ENCODE results near the gene UBR2. TPM values are rescaled to one million over a fixed set of nuclear protein-coding genes. Genes with fewer than 3 reads are reported as not detected.

The UBR2 gene
- 17.0 TPM for polyA plus RNA-seq (ENCODE audit: insufficient read length)

DNA sequence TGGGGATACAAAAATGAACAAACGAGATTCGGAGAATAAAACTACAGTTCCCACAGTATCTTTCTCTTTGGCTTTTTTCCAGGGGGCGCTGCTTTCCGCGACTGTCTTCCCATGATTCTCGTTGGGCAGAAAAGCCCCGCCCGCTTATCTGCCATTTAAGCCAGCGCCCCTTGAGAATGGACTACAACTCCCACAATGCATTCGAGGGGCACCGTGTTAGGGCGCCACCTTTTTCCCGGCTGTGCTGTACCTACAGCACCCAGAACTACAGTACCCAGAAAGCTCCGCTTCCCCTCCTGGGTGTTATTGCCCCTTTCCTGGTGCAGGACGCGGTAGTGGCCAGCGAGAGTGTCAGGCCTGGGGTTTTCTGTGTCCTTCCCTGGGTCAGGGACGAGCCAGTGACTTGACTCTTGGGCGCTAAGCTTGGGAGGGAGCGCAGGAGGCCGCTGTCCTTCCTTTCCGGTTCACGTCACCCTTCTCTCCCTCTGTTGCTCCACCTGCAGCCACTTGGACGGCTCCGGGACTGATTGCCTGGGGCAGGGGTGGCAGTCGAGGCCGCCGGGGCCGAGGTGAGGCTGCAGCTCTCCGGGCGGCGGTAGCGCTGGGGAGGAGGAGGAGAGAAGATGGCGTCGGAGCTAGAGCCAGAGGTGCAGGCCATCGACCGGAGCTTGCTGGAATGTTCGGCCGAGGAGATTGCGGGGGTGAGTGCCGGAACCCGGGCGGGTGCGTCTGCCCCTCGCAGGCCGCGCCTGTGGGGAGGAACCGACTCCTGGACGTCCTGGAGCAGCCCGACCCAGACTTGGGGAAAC, at the start of gene UBR2:
TSS of gene UBR2 (plus strand) at position 333 of the 809 bp plus-strand sequence. CDS start at position 624, 291 bp downstream.
- peak; percentile 96 for DNase-seq (ENCODE audit: low read depth)

DNA sequence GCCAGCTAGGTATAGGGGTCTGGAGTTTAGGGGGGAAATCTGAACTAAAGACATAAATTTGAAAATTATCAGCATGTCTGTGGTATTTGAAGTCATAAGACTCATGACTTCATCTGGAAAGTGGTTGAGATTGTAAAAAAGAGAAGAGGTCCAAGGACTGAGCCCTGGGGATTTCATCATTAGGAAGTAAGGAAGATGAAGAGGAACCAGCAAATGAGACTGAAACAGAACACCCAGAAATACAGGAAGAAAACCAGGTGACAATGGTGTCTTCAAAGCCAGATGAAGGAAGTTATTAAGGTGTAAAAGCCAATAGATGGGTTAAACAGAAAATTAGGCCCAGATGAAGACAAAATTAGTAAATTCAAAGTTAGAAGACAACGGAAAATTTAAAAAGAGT, 49.1 kb upstream of the UBR2 start:
- DNase-seq (ENCODE audit: low read depth) = no peak

DNA sequence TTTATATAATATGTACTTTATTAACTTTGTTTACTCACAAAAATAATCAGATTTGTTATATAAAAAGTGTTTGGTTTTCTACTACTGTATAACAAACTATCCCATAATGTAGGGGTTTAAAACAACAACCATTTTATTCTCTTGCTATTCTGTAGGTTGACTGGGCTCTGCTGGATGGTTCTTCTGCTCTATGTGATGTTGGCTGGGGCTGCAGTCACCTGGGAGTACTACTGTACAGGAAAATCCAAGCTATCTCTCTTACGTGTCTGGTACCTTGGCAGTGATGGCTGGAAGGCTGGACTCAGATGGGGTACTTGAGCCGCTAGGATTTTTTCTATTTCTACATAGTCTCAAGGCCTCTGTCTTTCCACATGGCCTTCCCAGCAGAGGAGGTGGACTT, 44.0 kb upstream of the UBR2 start:
- DNase-seq (ENCODE audit: low read depth) = no peak

DNA sequence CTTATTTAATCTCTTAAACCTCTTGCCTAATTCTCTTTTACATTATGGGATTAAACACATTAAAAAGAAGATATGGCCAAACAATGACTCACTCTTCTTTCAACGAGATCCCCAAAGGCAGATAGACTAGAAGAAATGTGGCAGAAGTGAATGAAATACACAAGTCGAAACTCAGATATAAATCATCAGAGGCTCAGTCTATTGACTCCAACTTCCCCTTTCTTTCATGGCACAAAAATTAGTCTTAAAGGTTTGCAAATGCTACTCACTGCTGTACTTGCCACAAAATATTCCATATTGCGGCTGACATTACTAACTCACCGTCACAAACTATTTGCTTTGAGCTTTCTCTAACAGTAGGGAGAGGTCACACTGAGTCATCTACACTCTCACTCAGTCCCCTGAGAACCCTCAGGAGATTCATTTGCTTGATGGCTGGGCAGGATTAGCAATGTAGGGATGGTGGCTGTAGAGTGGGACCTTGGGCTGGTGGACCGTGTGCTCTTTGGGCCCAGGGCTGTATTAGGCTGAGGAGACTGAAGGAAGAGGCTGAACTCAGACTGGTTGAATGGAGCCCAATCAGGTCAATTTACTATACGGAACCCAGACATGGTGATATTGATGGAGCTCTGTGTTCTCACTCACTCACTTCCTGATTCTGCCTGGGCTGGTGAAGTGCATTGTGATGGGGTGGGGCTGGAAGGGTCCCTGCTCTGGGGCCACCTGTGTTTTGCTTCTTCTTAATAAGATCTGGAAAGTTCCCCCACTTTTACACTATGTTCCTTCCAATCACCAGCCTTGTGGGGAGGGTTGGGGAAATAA, 42.8 kb upstream of the UBR2 start:
- DNase-seq (ENCODE audit: low read depth) = no peak

DNA sequence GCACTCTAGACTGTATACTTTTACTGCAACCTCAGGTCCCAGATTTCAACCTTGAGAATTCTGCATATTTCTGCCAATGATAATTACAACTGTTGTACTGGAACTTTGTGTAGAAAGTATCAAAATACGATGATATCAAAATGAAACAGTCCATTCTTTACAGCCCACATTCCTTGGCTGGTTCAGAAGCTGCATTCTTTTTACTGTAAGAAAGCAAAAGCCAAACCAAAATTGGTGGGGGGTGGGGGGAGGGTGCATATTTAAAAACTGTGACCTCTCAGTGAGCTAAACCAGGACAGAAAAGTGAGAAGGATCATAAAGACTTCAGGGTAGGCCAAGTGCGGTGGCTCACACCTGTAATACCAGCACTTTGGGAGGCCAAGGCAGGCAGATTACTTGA, 41.8 kb upstream of the UBR2 start:
- no peak for DNase-seq (ENCODE audit: low read depth)

DNA sequence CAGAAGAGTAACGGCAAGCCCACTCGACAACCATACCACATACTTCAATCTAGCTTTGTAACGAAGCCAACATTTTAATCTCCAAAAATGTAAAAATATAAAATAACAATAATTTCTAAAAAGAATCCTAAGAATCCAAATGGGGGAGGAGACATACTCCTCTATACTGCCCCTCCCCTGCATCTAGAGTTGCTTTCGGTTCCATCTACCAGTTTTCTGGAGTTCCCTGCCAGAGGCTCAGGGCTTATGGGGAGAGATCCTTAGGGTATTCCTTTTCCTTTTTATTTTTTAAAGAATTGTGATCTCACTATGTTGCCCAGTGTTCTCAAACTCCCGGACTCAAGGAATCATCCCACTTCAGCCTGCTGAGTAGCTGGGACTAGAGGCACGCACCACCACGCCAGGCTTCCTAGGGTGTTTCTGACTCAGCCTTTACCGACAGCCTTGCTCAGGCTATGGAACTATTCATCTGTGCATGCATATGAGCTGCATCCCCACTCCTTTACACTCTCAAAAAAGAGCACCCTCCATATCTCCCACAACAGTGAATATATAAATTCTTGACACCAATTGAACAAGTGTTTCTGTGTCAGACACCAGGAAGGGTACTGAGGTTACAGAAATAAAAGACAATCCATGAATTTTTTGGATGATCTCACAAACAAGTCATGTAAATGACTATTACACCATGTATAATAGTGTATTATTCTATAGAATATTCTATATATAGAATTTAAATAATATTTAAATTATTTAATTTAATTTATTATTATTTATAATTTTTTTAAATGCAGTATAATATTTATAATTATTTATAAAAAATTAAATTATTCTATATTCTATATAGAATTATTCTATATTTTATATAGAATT, 40.7 kb upstream of the UBR2 start:
- DNase-seq (ENCODE audit: low read depth) = no peak

DNA sequence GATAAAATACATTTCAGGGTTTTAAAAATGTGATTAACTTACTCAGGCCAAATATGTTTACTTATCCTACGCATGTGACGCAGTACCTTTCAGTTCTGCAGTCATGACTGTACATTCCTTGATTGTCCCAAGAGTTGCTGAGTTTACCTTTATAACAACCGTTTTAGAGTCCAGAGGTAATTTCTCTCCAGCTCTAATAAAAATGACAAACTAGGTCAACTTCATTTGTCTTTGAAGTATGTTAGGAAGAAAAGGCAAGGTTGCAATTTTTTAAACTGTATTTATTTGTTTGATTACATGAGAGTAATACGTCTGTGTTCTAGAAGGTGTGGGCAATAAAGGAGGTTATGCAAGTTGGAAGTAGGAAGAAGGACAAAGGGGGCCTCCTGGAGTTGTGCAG, 38.6 kb upstream of the UBR2 start:
- no peak for DNase-seq (ENCODE audit: low read depth)

DNA sequence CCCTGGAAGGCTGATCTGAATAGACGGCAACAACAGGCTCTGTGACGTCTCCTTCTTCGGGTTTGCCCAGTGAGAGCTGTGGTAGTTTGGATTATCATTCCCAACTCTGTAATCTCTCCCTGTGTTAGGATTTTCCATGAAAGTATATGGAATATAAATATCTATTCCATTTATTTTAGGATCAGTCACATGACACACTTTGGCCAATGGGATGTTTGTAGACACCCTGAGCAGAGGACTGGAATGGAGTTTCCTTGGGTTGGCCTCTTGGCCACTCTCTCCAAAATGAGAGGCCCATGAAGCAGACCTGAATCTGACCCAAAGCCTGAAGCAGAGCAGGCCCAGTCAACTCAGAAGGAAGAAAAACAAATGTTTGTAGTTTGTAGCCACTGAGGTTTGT, 37.2 kb upstream of the UBR2 start:
- no peak for DNase-seq (ENCODE audit: low read depth)

DNA sequence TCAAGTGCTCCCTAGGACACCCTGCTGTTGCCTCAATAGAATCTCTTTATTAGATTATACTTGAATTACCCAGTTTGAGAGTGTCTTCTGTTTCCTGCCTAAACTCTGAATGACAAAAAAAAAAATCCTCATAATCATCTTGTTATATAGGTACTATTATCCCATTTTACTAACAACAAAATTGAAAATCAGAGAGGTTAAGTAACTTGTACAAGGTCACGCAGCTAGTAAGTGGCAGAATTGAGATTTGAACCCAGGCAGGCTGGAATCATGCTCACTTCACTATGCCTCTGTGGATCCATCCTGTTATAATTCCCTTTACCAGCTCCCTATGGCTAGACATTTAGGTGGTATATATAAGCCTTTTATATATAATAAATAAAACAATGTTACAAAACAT, 36.6 kb upstream of the UBR2 start:
- no peak for DNase-seq (ENCODE audit: low read depth)

DNA sequence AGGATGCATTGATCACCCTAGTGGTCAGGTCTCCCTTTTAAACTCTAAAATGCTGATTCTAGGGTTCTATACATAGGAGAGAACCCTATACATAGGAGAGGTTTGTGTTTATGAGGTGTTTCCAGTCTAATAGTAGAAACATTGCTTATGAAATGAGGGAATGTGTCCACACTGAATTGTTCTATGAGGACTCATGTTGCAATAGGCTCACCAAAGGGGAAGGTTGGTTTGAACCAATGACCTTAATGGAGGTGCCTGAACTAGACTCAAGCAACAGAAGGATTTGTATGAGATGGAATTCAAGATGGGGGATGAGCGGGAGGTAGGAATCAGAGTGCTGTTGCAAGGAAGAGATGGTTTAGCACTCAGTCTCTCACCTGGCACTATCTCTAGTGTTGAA, 33.5 kb upstream of the UBR2 start:
- DNase-seq (ENCODE audit: low read depth) = no peak

DNA sequence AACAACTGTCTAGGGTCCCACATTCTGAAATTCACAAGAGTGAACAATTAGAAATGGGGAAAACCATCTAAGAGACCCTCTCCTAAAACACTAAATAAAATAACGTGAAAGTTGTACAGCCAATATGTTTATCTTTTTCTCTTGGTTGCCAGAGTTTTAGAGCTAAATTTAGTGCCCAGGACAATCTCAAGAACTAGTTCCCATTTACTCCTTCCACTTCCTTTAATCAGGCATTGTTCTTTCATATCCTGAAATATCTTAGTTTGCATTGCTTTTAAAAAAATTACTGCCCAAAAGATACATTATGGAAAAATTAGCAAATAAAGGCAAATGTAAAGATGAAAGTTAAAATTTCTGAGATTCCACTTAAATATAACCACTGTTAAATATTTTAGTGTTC, 33.1 kb upstream of the UBR2 start:
- no peak for DNase-seq (ENCODE audit: low read depth)

DNA sequence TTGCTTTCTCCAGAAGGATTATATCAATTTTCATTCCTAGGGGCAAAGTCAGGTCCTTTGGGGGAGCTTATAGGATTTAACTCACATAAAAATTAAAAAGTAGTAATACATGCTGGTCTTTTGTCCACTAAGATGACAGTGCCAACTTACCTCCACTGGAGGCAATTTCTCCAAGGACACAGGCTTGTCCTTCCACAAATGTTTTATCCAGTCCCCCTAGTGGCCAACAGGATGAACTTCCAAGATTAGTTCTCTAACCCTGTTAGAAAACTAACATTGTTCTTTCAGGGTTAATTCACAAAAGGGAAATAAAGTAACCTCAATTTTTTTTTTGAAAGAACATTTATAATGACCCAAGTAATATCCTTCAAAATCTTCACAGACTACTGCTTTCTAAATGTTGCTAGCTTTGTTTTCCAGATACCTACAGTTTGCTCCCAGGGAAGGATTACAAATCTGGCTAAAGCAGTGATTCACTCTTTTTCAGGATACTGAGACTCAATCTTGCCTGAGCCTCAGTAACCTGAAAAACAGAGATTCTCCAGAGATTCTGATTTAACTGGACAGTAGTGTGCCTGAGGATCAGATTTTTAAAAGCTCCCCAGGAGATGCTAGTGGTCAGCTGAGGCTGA, 31.7 kb upstream of the UBR2 start:
- DNase-seq (ENCODE audit: low read depth) = no peak

DNA sequence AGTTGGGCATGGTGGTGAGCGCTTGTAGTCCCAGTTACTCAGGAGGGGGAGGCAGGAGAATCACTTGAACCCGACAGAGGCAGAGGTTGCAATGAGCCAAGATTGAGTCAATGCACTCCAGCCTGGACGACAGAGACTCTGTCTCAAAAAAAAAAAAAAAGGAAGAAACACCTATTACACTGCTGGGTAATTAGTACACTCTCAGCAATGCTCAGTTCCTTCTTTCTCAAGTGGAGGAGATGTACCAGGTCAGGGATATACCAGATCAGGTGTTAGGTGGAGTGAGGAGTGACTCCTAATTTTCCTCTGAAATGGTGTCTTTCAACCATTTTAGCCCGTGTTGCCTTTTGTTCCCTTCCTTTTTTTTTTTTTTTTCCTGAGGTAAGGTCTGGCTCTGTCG, 30.0 kb upstream of the UBR2 start:
- DNase-seq (ENCODE audit: low read depth) = no peak

DNA sequence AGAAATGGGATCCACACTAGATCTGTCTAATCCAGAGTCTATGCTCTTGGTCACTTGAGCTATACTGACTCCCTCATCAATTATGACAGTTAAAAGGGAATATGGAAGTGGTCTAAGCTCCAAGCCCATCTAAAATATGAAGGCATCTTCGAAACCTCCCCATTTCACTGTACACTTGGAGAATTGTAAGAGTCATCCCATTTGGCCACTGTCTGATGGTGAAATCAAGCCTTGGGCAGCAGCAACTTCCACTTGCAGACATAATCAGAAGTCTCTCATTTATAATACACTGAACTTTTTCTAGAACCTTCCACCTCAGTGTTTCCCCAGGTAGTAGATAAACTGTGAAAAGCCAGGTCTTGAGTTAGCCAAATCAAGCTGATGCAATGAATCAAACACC, 26.3 kb upstream of the UBR2 start:
- DNase-seq (ENCODE audit: low read depth) = no peak

DNA sequence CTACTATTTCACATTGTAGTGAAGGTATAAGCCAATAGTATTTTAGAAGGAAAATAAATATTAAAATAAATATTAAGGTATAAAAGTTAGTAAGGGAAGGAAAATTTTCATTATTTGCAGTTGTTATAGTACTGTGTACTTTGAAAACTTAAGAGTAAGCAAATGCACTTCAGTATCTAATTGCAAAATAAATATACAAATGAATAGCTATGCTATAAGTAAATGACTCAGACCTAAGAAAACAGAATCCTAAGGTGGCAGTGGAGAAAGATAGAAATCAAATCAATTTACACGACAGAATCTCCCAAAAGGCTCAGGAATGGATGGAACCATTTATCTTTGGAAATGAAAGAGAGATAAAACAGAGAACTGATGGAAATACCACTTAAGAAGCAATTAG, 24.7 kb upstream of the UBR2 start:
- DNase-seq (ENCODE audit: low read depth) = no peak

DNA sequence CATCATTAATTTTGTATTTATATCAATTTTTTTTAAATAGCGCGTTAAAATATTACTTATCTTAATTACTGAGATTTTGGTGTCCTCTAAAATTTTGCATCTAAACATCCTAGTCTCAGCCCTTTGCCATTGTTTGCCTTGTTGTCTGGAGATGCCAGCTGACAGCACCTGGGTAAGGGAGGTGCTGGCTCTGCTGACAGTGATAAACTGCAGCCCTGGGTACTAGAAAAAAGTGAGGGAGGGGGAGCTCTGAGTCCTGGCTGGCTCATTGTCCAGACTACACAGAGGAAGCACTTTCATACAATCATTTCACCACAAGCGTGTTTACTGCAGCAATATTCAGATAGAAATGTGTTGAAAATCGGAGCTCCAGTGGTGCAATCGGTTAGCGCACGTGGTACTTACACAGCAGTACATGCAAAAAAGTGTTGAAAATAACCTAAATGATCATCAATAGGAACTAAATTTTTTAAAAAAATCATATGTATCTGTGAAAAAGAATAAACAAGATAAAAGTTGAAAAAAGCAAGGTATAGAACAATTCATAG, 18.5 kb upstream of the UBR2 start:
- DNase-seq (ENCODE audit: low read depth) = no peak

DNA sequence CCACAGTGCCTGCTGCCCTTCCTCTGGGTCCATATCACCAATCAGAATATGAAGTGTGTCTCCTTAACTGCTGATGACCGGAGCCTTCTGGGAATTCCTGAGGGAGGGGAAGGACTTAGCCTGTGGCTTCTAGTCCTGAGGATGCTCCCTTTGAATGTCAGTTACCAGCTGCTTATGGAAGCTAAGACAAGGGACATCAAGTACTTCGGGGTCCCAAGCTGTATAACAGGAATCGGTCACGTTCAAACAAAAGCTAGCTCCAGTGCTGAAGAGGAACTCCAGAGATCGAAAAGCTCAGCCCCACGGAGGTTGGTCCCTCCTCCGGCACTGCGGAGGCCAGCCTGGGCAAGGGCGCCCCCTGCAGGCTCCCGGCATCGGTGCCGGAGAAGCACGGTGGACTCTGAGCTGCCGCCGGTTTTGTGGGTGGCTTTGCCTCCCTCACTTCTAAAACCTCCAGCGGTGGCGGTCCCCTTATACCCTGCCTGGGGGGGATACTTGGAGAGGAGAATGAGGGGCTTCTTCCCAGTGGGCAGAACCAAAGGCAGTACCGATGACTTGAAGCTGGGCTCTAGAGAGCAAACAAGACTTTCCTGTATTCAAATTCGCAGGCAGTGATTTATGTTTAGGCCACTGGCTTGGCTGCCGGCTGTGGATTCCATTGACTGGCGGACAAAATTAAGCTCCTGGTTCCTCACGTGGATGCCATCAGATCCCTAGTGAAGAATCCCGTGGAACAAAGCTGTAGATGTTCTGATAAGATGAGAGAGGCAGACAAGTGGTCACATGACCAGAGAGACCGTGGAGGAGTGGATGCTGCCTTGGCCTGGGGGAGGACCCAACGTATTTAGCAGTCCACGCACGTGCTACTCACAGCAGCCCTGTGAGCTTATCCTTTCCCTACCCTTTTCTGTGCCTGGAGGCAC, 16.2 kb upstream of the UBR2 start:
- peak; percentile 46 for DNase-seq (ENCODE audit: low read depth)

DNA sequence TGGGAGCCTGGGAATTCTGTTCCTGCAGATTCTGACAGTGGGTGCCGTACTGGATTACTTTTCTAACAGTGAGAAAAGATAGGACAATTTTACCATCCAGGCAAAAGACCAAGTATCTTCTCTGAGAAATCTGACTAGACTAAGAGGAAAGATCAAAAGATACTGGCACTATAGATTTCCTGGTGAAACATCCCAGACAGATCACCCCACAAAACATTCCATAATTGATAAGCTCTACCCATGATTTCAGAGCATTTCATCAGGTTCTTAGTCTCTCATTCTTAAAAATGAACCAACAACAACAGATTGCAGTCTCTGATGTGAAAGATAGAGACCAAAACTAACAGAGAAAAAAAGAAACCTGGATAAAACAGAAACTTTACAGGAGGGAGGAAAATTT, 13.6 kb upstream of the UBR2 start:
- DNase-seq (ENCODE audit: low read depth) = no peak

DNA sequence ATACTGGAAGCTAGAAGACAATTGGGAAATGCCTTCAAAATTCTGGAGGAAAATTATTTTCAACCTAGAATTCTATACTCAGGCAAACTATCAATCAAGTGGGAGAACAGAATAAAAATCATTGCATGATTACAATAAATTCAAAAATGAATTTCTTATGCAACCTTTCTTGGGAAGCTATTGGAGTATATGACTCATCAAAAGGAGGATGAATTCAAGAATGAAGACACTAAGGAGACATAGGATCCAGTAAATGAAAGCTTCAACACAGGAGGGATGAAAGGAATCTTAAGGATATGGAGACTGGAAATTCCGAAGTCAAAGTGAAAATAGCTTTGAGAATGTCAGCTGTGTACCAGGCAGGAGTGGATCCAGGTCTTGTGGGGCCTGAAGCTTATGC, 12.6 kb upstream of the UBR2 start:
- DNase-seq (ENCODE audit: low read depth) = no peak

DNA sequence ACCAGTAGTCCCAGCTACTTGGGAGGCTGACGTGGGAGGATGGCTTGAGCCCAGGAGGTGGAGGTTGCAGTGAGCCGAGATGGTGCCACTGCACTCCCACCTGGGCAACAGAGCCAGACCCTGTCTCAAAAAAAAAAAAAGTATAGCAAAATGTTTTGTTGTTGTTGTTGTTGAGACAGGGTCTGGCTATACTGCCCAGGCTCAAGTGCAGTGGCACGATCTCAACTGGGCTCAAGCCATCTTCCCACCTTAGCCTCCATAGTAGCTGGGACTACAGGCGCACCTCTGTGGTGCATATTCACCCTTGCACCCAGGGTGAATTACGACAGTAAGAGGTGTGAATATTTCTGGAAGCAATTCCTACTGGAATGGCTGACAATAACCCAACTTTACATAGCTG, 11.4 kb upstream of the UBR2 start:
- no peak for DNase-seq (ENCODE audit: low read depth)
